Measurements from ENCODE around the gene REEP2.
"Not testable (repeated sequence)": the region's sequence is repeated elsewhere in the genome, so short reads cannot be mapped to it uniquely, and the experiment has no call there.

REEP2 gene

DNA sequence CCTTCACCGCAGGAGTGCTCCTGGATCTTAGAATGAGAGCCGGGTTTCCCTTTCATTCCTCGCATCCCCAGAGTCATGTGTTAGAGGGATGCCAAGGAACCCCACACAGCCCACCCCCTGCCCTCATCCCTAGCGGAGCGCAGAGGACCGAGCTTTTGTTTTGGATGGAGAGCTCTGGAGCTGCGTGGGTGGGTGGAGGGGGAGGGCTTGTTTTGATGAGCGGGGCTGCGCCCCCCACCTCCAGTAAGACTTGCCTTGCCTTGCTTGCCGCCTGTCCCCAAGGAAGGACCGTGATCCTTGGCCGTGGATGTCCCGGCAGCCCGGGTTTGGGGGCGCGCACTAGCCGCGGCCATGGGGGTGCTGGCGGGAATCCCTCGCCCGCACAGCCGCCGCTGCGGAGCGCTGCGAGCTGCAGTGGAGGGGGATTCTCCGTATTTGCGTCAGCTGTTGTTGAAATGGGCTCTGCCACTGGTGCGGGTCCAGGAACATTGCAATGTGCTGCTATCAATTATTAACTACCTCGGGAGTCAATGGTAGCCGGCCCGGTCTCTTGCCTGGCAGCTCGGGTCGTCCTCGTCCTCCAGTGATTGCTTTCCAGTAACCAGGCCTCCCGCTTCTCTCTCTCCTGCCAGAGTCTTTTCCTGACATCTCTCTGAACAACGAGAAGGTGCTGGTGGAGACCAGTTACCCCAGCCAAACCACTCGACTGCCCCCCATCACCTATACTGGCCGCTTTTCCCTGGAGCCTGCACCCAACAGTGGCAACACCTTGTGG lies 27.5 kb downstream of the REEP2 start:
- DNase-seq (ENCODE audit: low read depth, low spot score) = no peak

DNA sequence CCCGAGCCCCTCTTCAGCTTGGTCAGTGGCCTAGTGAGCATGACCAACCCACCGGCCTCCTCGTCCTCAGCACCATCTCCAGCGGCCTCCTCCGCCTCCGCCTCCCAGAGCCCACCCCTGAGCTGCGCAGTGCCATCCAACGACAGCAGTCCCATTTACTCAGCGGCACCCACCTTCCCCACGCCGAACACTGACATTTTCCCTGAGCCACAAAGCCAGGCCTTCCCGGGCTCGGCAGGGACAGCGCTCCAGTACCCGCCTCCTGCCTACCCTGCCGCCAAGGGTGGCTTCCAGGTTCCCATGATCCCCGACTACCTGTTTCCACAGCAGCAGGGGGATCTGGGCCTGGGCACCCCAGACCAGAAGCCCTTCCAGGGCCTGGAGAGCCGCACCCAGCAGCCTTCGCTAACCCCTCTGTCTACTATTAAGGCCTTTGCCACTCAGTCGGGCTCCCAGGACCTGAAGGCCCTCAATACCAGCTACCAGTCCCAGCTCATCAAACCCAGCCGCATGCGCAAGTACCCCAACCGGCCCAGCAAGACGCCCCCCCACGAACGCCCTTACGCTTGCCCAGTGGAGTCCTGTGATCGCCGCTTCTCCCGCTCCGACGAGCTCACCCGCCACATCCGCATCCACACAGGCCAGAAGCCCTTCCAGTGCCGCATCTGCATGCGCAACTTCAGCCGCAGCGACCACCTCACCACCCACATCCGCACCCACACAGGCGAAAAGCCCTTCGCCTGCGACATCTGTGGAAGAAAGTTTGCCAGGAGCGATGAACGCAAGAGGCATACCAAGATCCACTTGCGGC lies 28.2 kb downstream of the REEP2 start:
- no peak for DNase-seq (ENCODE audit: low read depth, low spot score)

- DNase-seq (ENCODE audit: low read depth, low spot score) = no peak
These were observed 28.9 kb downstream of the REEP2 start for GRCh38 chr5:138467711-138468132.

DNA sequence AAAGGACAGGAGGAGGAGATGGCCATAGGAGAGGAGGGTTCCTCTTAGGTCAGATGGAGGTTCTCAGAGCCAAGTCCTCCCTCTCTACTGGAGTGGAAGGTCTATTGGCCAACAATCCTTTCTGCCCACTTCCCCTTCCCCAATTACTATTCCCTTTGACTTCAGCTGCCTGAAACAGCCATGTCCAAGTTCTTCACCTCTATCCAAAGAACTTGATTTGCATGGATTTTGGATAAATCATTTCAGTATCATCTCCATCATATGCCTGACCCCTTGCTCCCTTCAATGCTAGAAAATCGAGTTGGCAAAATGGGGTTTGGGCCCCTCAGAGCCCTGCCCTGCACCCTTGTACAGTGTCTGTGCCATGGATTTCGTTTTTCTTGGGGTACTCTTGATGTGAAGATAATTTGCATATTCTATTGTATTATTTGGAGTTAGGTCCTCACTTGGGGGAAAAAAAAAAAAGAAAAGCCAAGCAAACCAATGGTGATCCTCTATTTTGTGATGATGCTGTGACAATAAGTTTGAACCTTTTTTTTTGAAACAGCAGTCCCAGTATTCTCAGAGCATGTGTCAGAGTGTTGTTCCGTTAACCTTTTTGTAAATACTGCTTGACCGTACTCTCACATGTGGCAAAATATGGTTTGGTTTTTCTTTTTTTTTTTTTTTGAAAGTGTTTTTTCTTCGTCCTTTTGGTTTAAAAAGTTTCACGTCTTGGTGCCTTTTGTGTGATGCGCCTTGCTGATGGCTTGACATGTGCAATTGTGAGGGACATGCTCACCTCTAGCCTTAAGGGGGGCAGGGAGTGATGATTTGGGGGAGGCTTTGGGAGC lies 29.5 kb downstream of the REEP2 start:
- no peak for DNase-seq (ENCODE audit: low read depth, low spot score)

GRCh38 chr5:138468966-138469539 lies 30.2 kb downstream of the REEP2 start:
- no peak for DNase-seq (ENCODE audit: low read depth, low spot score)

GRCh38 chr5:138469540-138470321 lies 30.9 kb downstream of the REEP2 start:
- no peak for DNase-seq (ENCODE audit: low read depth, low spot score)

DNA sequence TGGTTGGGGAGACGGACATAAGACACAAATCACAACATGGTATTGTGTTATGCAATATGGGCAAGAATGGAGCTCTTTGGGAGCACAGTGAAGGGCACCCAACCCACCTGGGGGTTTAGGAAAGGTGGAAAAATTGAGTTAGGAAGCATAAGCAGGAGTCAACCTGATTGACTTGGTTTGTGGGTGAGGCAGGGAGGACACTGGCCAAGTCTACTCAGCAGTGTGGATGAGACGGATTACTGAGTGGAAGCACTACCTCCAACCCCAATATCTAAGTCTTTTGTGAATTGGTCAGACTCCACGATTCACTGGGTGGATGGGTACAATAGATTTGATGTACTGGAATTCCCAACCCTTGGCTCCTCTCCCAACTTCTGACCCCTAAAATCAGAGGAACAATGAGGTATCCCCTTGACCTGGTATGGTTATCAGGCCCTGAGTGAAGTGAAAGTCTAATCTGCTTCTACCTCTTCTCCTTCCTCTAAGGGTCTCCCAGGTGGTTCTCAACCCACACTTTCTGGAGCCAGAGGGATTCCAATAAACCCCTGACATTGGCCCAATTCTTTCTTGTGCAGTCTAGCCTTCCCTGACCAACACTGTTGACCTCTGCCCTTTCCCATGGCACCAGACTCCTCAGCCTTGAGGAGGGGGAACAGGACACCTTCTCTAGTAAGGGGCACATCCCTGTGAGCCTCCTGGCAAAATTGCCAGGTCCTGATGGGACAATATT lies 31.6 kb downstream of the REEP2 start:
- no peak for DNase-seq (ENCODE audit: low read depth, low spot score)

DNA sequence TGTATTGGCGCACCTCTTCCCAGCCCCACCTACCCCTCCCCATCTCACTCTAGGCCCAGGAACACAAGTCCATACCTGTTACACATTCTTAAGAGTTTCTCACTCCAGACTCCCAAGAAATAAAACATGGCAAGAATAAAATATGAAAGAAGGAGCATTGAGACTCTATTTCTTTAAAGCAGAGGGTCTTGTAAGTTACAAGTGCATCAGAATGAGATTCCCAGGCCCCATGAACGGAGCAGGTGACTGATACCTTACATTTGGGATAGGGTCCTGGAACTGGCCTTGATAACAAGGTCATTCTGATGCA lies 32.1 kb downstream of the REEP2 start:
- no peak for DNase-seq (ENCODE audit: low read depth, low spot score)

- no peak for DNase-seq (ENCODE audit: low read depth, low spot score)
These were observed 33.5 kb downstream of the REEP2 start for GRCh38 chr5:138472353-138472752.

DNA sequence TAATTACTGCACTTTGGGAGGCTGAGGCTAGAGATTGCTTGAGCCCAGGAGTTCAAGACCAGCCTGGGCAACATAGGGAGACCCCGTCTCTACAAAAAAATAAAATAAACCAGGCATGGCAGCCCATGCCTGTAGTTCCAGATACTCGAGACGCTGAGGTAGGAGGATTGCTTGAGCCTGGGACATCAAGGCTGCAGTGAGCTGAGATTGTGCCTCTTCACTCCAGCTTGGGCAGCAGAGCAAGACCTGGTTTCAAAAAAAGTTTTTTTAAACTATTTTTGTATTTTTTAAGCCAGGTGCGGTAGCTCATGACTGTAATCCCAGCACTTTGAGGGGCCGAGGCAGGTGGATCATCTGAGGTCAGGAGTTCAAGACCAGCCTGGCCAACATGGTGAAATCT lies 34.3 kb downstream of the REEP2 start:
- not testable (repeated sequence) for DNase-seq (ENCODE audit: low read depth, low spot score)

GRCh38 chr5:138476918-138477317 lies 38.1 kb downstream of the REEP2 start:
- no peak for DNase-seq (ENCODE audit: low read depth, low spot score)

- no peak for DNase-seq (ENCODE audit: low read depth, low spot score)
These were observed 43.8 kb downstream of the REEP2 start for GRCh38 chr5:138482638-138483037.

DNA sequence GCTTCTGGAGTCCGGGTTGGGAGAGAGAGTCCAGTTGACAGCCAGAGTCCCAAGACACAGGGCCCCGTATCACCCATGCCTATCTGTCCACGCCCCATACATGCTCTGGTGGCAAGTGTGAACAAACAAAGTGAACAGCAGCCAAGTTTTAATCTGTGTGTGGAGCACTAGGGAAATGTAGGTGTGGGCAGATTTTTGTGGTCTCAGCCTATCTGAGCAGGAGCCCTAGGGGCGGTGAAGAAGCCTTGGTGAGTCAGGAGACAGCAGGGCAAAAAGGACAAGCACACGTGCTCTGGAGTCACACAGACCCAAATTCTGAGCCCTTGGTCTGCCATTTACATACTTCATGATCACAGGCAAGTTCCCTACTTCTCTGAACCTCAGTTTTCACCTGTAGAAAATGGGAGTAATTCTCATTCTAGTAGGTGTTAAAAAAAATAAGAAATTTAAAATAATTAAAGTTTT lies 49.7 kb downstream of the REEP2 start:
- DNase-seq (ENCODE audit: low read depth, low spot score) = no peak

- no peak for DNase-seq (ENCODE audit: low read depth, low spot score)
These were observed 50.8 kb downstream of the REEP2 start for GRCh38 chr5:138489683-138490061.

DNA sequence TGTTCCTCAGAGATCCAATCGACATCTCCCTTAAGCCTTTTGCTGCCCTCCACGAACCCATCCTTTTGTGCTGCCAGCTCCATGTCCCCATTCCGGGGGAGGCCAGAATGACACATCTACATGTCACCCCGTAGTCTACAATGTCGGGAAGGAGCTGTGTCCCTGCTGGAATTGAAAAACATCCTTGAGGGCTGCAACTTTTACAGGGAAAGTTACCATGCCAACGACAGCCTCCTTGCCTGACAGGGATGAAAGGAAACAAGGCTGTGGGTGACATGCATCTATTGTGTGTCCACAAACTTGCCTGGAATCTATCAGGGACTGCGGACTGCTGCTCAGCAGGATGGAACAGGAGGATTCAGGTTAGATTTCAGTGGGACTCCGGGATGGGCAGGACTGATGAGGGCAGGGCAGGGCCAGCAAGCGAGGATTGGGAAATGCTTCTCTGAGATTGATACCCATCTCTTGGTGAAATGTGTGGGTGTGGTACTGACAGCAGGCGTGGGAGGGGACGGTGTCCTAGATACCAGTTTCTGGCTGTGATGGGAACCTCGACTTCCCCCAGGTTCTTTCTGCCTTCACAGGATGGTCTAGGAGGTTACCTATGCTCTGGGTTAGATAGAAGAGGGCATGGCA lies 51.9 kb downstream of the REEP2 start:
- DNase-seq (ENCODE audit: low read depth, low spot score) = no peak

- DNase-seq (ENCODE audit: low read depth, low spot score) = no peak
These were observed 52.4 kb downstream of the REEP2 start for GRCh38 chr5:138491284-138491648.

DNA sequence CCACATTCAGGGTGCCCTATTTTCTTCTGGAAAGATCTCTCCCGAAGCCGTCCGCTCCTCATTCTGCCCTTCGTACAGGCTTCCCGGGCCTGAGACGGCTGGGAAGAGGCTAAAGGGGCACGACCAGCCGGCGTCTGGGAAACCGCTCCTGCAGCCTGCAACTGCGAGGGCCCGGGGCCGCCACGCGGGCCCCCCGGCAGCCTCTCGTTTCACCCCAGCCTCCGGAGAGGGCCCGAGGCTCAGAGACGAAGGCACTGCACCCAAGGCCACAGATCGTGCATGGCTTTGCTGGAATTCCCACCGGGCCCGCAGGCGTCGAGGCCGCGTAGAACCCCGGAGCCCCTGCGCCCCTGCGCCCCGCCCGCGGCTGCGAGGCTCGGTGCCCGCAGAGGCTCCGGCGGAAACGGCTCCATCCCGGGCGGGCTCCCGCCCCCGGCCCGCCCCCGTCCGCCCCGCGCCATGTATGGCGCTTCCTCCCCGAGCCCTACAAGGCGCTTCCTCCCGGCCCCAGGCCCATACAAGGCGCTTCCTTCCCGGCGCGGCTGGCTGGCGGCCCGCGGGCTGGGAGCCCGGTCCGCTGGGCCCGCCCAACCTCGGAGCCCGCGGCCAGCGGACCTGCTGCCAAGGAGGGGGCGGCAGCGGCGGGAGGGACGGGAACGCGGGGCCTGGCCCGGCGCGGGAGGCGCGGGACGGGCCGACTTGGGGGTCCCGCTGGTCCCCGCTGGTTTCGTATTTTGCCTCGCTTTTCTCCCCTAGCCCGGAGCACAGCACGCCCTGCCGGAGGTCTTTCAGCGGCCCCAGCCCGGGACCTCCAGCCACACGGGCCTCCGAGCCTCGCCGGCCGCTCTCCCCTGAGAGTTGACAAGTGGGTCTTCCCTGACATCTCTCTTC lies 53.1 kb downstream of the REEP2 start:
- peak; percentile 64 for DNase-seq (ENCODE audit: low read depth, low spot score)

DNA sequence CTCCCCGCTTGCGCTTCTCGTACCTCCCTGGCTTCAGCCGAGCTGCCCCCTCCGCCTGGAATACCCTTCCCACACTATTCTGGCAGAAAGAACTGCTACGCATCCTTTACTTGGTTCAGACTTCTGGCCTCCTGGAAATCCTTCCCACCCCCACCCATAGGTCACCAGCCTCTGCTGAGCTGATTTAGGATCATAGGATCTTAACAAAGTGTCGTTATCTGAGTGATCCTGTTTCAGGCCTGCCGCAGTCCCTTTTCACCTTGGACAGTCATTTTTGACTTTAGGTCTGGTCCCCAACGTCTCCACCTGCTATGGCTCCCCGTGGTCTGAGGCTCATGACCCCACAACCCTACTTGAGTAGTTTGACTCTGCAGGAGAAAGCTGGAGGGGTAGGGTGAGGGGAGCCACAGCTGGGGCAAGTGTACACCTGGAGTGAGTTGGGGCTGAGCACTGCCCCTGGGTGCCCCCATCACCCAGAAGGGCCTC lies 53.7 kb downstream of the REEP2 start:
- DNase-seq (ENCODE audit: low read depth, low spot score) = no peak

GRCh38 chr5:138495351-138495750 lies 56.5 kb downstream of the REEP2 start:
- no peak for DNase-seq (ENCODE audit: low read depth, low spot score)

All from activated naive CD8-positive, alpha-beta T cell treated with anti-CD3 and anti-CD28 coated beads, Interleukin-2, amount 50 U/mL, for 16 hours (primary cell).